Hepatocyte (in vitro differentiated cells): ENCODE results near the gene HSPA8. TPM values are rescaled to one million over a fixed set of nuclear protein-coding genes. Genes with fewer than 3 reads are reported as not detected.

Experiments
- DNase-seq: peaks from one replicate; pipeline ENCODE4 v3.0.0-alpha.2; 2016; ENCODE audit warnings: low spot score
- H2AFZ ChIP-seq: fragments of 200-600 bp; sonication (generic); 2 replicates; pipeline ENCODE4 v1.6.0; 2016; ENCODE audit warnings: antibody characterized with exemption, mild to moderate bottlenecking
- H3K27ac ChIP-seq: fragments of 200-600 bp; sonication (generic); 2 replicates; pipeline ENCODE4 v1.5.1; 2016; ENCODE audit warnings: mild to moderate bottlenecking
- H3K27me3 ChIP-seq: fragments of 200-600 bp; sonication (generic); 2 replicates; pipeline ENCODE4 v1.6.1; 2016
- H3K36me3 ChIP-seq: fragments of 200-600 bp; sonication (generic); replicated peaks from 2 replicates; pipeline ENCODE4 v1.5.1; 2016; ENCODE audit warnings: low read depth; ENCODE audit not compliant: insufficient read depth
- H3K4me1 ChIP-seq: fragments of 200-600 bp; sonication (generic); 2 replicates; pipeline ENCODE4 v1.5.1; 2016; ENCODE audit warnings: mild to moderate bottlenecking, moderate library complexity; ENCODE audit not compliant: insufficient read depth
- H3K4me2 ChIP-seq: fragments of 200-600 bp; sonication (generic); 2 replicates; pipeline ENCODE4 v1.6.0; 2016
- H3K4me3 ChIP-seq: fragments of 200-600 bp; sonication (generic); 2 replicates; pipeline ENCODE4 v1.5.1; 2016; ENCODE audit warnings: mild to moderate bottlenecking
- H3K79me2 ChIP-seq: fragments of 200-600 bp; sonication (generic); 2 replicates; pipeline ENCODE4 v1.6.0; 2017; ENCODE audit warnings: mild to moderate bottlenecking
- H3K9me2 ChIP-seq: fragments of 200-600 bp; sonication (generic); replicated peaks from 2 replicates; pipeline ENCODE4 v1.6.0; 2017; ENCODE audit warnings: mild to moderate bottlenecking; ENCODE audit not compliant: insufficient read depth
- H3K9me3 ChIP-seq: fragments of 200-600 bp; sonication (generic); 2 replicates; pipeline ENCODE4 v1.5.1; 2016; ENCODE audit warnings: low read depth, mild to moderate bottlenecking
- H4K20me1 ChIP-seq: fragments of 200-600 bp; sonication (generic); 2 replicates; pipeline ENCODE4 v1.6.0; 2016; ENCODE audit warnings: mild to moderate bottlenecking; ENCODE audit not compliant: insufficient read depth, poor library complexity, severe bottlenecking
- CTCF ChIP-seq: fragments of 200-600 bp; sonication (generic); IDR thresholded peaks from 2 replicates; pipeline ENCODE4 v1.5.1; 2016; ENCODE audit warnings: antibody characterized with exemption, mild to moderate bottlenecking; ENCODE audit not compliant: poor library complexity
- EZH2 ChIP-seq: fragments of 200-600 bp; sonication (generic); IDR thresholded peaks from 2 replicates; pipeline ENCODE4 v1.6.1; 2016; ENCODE audit warnings: antibody characterized with exemption, mild to moderate bottlenecking, borderline replicate concordance
- EZH2phosphoT487 ChIP-seq: fragments of 200-600 bp; sonication (generic); IDR thresholded peaks from one replicate; pipeline ENCODE4 v1.6.1; 2018; ENCODE audit warnings: antibody characterized with exemption, mild to moderate bottlenecking, low read depth, moderate library complexity; ENCODE audit not compliant: unreplicated experiment, severe bottlenecking
- WGBS: methylation state at CpG from one replicate; pipeline ENCODE4 v1.1.6; 2016; ENCODE audit warnings: low lambda C conversion rate; ENCODE audit errors: missing lambda C conversion rate; 5-methylcytosine and 5-hydroxymethylcytosine counted together
- polyA plus RNA-seq: library from polyadenylated mRNA; unstranded; fragments of >200 nt; fragmentation: Nextera tagmentation; extraction: Ambion mirVana; gene quantifications from 2 replicates; pipeline ENCODE4 v1.2.1, GENCODE V29; 2016
- total RNA-seq: library from RNA; depleted of rRNA; stranded (reverse); fragments of >200 nt; gene quantifications from 2 replicates; pipeline ENCODE4 v1.2.3, GENCODE V29; 2014

HSPA8 gene
- total and polyA plus RNA-seq, 2 experiments from 2014 or later = 669 to 1,636 TPM

- Histone ChIP-seq H3K9me2 (no peaks in the 10 kb centered on the region), H3K36me3 (peaks cover 3% of the 10 kb centered on the region), H3K4me1 (peaks cover 8% of the 10 kb centered on the region), H3K9me3 (no peaks in the 10 kb centered on the region), H3K4me2 (no peak overlapping the region), H3K4me3 (no peak overlapping the region), H4K20me1 (peaks cover 51% of the 10 kb centered on the region), H3K27me3 (no peaks in the 10 kb centered on the region), H2AFZ (no peak overlapping the region), H3K27ac (no peak overlapping the region), H3K79me2 (peaks cover 18% of the 10 kb centered on the region)
- DNase-seq = peak; percentile 88
- TF ChIP-seq EZH2 (no peak), EZH2phosphoT487 (no peak), CTCF (peak; percentile 78)
- WGBS = 28% methylated on average over 11 of the region's 11 CpGs
Measured at GRCh38 chr11:123054301-123055065, 7.5 kb downstream of the HSPA8 start.

- TF ChIP-seq EZH2phosphoT487 = no peak
- TF ChIP-seq CTCF = no peak
- TF ChIP-seq EZH2 = no peak
- H3K36me3 ChIP-seq = peaks cover 3% of the 10 kb centered on the region
- no peaks in the 10 kb centered on the region for H3K27me3 ChIP-seq
- 88% methylated on average over 5 of the region's 5 CpGs for WGBS
- no peaks in the 10 kb centered on the region for H3K9me2 ChIP-seq
- no peaks in the 10 kb centered on the region for H3K4me1 ChIP-seq
- no peak overlapping the region for H3K4me2 ChIP-seq
- DNase-seq = no peak
- peaks cover 4% of the 10 kb centered on the region for H3K79me2 ChIP-seq
- H4K20me1 ChIP-seq = peaks cover 37% of the 10 kb centered on the region
- no peak overlapping the region for H2AFZ ChIP-seq
- H3K27ac ChIP-seq = no peak overlapping the region
- H3K4me3 ChIP-seq = no peak overlapping the region
- H3K9me3 ChIP-seq = no peaks in the 10 kb centered on the region
Measured at GRCh38 chr11:123052901-123053721, 8.8 kb downstream of the HSPA8 start.

GRCh38 chr11:123051634-123052033 is 10.3 kb downstream of the HSPA8 start:
- Histone ChIP-seq H2AFZ (no peak overlapping the region), H3K27me3 (no peaks in the 10 kb centered on the region), H3K4me2 (no peak overlapping the region), H4K20me1 (peaks cover 22% of the 10 kb centered on the region), H3K27ac (no peak overlapping the region), H3K79me2 (no peaks in the 10 kb centered on the region), H3K9me2 (no peaks in the 10 kb centered on the region), H3K4me3 (no peak overlapping the region), H3K4me1 (no peaks in the 10 kb centered on the region), H3K9me3 (no peaks in the 10 kb centered on the region), H3K36me3 (peaks cover 3% of the 10 kb centered on the region)
- TF ChIP-seq EZH2 (no peak), CTCF (no peak), EZH2phosphoT487 (no peak)
- WGBS = 98% methylated on average over 4 of the region's 4 CpGs
- DNase-seq = no peak
